GM19372 (cell line): ENCODE data around the gene SNCA.

Experiments
- ATAC-seq: cut with Tn5 transposase; IDR thresholded peaks from one replicate; pipeline ENCODE4 v1.9.1; 2021; ENCODE audit warnings: mild to moderate bottlenecking, low read depth, moderate library complexity; ENCODE audit not compliant: unreplicated experiment

SNCA gene

DNA sequence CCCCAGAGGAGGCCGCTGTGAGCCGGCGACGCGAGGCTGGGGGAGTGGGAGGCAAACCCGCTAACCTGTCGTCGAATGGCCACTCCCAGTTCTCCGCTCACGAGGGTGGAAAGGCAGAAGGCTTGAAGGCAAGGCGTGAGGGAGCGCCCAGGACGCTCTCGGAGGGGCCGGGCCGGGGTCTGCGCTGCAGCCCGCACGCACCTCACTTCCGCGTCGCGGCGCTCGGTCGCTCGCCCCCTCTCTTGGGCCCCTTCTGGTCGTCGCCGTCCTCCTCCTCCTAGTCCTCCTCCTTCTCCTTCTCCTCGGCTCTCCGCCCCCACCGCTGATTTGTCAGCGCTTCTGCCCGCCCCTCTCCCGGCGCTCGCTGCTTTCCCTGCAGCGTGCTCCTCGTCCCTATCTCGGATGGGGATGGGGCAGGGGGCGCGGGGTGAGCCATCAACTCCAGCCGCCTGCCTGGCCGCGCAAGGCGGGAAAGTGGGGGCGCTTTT, at the start of gene SNCA:
Gene SNCA, minus strand, starts transcription at position 265 of the 488 bp plus-strand sequence. CDS start 1,494 bp downstream, outside the sequence.
- ATAC-seq = peak; percentile 36

DNA sequence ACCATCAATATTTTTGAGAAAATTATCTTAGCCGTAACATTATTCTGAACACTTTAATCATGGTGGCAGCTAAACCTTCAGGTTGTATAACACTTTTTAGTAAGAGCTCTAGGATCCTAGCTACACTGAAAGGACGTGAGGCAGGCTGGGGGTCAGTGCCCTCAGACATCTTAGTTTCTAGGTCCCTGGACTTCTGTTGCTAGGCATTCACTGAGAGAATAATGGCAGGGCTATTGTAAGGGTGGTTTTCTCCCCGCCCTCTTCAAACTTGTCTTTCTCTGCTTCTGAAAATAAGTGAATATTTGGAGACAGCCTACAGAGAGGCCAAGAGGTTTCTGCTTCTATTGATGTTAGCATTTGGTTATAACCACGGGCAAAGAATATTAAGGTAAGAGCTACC, 42.3 kb upstream of the SNCA start:
- no peak for ATAC-seq

DNA sequence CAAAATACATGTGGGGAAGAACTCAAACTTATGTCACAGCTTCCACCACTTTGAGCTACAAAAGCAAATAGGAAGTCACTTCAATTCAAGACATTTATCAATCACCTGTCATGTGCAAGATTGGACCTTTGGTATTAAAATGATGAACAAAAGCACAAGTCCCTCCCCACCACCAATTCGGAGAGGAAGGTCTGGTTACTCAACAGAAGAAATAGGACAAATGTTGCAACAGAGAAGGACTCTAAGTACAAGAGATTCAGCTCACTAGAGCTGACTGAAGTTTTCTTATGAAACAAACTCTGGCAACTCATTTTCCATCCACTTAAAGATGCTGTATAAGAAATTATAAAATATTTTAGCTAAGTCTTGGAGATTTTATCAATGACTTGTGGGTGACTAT, 41.6 kb upstream of the SNCA start:
- no peak for ATAC-seq

DNA sequence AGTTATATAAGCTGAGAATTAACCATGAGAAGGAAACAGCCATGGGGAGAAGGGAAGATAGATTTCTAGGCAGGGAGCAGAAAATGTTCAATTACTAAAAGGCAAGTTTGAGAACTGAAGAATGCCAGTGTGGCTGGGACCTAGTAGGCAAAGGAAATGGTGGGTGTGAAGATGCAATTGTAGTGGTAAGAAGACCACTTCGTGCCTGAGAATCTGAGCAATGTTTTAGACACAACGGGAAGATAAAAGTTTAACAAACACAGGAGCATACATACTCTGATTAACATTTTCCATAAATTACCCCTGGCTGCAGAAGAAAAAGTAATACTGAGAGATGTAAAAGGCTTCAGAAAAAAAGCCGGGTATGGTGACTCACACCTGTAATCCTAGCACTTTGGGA, 39.6 kb upstream of the SNCA start:
- ATAC-seq = no peak

DNA sequence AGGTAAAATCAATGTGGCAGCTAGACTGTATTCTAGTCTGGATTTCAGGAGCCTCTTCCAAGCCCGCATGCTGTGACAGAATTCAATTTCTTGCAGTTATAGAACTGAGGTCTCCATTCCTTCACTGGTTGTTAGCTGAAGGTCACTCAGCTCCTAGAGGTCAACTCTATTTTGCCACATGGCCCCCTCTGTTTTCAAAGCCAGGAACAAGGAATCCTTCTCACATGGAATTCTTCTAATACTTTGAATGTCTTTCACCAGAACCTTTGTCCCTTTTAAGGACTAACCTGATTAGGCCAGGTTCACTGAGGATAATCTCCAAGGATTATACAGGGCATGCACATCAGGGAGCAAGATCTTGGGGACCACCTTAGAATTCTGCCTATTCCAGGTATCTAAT, 34.2 kb upstream of the SNCA start:
- ATAC-seq = no peak

DNA sequence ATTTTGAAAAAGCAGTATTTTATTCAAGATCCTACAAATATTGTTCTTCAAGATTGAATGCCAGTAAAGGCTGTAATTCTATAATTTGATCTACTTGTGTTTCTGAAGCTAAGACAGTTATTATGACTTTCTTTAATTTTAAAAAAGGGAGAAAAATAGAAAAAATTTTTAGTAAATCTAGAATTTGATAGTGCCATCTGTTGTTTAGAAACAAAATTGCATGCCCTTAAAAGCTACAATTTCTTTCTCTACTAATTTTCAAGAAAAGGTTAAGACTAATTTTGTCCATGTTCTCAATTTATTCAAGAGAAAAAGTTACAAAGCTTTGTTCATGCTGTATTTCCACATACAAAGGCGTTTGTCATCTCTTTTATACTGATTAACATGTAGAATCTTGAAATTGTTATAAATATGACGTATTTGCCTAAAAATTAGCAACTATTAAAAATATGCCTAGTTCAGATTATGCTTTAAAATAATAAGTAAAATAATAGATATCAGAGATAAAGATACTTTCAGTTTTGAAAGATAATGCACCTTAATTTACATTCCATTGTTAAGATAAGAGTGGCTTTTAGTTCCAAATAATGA, 32.1 kb upstream of the SNCA start:
- ATAC-seq = no peak

DNA sequence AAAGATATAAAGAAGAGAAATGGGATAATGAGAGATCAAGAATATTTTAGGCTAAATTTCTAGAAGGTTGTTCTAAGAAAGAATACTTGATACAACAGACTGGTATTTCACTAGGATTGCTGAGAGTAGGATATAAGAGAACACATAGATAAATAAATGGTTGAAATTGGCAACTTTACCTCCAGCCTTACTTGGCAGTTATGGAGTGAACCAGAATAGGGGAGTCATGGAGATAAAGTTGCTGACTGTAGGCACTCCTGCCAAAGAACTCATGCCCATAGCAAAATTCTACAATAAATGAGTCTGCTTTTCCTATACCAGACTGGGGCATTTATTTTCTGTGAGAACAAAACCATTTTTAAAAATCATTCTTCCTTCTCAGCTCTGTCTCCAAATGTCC, 31.3 kb upstream of the SNCA start:
- no peak for ATAC-seq

DNA sequence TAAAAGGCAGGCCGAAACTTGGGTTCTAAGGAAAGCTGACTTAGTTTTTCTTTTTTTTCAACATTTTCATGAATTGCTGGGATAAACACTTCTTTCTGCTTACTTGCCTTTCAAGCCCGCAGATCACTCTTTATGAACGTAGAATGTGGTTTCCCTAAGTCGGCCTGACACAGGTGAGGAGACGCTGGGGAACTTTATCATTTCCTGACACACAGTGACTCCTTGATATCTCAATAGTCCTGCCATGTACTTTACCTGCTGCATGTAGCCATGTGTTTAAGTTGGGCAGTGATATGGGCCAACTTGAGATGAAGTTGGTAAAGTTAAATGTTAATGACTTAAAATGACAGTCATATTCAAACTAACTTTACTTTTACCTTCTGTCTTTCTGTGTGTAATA, 26.6 kb upstream of the SNCA start:
- no peak for ATAC-seq

DNA sequence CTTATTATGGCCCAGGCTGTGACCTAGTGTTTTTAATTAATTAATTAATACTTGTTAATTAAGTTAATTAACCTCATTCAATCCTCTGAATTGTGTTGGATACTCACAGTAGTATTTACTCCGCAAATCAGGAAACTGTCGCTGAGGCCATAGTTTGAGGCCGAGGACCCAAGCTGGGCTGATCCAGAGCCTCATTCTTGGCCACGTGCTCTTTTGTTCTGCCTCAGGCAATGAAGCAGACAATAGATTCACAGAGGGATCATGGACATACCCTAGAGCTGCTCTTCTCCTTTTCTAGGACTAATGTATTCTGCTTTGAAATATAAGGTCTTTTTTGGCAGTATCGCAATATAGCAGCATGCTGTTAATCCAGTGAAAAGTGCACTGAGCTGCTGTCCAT, 24.0 kb upstream of the SNCA start:
- no peak for ATAC-seq

DNA sequence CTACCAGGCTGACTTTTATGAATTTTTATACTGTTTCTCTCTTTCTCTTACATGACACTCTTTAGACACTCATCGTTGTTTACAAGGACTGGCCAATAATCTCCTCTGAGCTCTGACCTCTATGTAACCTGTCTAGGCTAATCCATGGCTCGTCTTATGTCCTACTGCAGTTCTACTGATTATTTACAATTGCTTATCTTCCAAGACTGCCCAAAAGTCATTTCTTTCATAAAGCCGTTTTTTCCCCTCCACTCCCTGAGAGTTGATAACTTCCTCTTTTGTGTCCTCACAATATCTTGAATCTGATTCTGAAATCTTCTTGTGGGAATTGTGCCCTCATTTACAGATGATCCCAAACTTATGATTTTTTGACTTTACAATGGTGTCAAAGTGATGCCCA, 18.3 kb upstream of the SNCA start:
- no peak for ATAC-seq

DNA sequence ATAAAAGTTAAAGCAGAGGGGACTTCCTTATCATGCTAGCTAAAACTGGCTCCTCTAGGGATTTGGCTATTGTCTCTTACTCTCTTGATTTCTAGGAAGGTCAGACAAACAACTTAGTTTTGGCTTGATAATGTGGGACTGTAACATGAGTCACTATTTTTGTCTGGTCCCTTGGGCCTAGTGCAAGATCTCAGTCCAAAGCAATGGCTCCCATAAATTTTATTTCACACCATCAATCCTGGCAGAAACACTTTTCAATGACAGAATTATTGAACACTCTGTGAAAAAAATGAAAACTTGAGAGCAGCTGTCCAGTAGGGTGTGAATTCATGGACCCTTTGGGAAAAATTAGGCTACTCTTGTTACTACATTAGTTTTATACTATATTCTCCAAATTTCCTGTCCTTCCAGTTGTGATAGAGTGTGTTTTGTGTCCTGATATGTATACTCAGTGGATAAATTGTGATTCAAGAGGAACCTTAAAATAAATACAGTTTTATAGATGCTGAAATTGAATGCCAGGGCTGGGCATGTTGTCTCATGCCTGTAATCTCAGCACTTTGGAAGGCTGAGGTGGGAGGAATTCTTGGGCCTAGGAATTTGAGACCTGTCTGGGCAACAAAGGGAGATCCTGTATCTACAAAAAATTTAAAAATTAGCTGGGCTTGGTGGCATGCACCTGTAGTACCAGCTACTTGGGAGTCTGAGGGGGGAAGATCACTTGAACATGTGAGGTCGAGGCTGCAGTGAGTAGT, 10.8 kb upstream of the SNCA start:
- no peak for ATAC-seq

DNA sequence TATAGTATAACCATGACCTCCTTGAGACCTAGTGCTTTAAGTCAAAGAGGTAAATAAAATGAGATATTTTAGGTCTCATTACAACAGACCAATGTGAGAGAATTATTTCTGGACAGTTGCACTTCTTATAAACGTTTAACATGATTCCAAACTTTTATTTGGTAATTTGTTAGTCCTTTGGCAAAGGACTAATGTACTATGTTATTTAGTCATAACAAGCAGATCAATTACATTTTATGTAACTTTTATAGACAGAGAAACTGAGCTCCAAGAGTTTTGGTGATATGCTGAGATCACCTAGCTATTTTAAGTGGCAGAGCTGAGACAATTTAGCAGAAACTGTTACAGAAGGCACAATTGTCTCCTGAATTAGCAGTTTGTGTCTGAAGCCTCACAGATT, 2.6 kb upstream of the SNCA start:
- no peak for ATAC-seq

DNA sequence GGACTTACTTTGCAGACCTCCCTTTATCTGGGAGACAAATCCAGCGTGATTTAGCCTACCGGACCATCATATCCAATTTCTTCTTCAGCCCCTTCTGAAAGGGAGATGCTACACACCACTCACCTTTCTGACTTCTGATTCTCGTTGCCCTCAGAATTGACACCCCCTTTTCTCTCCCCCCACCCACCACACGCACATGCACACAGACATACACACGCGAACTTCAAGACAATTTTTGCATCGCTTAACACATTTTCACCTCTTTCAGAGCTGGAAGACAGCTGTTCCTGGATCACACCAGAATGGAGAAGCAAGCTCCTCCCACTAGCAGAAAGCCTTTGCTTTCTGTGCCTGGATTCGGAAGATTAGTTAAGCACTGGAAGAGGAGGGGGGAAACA, 1.0 kb upstream of the SNCA start:
- ATAC-seq = no peak

DNA sequence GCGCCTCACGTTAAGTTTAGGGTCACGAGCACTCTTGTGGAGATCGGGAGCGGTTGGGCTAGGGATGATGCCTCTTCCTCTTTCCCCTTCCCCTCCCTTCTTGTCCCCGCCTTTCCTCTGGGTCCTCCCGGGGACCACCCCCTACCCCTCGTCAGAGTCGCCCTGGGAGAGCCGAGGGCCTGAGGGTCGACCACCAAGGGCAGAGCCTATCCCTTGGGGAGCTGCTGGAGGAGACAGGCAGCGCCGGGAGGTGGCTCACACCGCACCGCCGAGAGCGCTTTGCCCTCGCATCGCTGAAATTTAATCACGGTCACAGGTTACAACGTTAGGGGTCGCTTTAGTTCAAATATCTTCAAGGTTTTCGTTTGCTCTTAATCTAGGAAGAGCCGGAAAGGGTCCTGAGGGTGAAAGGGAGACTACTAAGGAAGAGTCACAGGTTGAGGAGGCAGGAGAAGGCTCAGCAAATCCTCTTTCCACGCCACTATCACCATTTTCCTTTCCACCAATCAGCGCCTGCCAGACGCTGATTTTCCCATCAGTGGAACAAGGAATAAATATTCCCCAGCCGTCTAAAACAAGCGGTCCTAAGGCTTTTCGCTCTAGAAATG, 528 bp upstream of the SNCA start:
- ATAC-seq = peak; percentile 42

DNA sequence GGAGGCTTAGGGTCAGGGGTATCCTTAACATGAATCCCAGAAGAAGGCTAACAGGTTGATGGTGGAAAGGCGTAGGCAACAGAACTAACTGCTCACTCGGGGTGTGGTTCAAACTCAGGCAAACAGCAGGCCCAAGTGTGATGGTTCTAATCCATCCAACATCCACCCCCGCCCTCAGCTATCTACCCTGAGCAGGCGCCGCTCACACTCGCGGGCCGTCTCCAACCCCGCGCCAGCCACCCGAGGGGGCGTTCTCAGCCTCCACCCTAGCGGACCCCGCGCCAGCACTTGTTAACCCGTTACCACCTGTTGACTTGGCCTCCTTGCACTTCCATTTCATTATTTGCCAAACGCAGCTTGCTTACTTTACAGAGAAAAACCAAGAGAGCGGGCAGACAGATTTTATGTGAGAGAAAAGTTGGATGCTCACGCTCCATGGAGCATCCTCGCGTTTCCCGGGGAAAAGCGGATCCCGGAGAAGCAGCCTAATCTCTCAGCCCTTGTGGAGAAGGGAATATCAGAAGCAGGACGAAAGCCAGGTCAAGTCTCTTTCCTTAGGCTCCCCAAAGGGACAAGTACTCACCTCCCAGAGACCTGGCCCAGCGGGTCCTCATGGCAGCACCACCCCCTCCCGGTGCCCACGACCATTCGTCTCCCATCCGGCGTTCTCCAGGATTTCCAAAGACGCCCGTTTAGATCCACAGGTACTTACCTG, 773 bp downstream of the SNCA start:
- no peak for ATAC-seq

DNA sequence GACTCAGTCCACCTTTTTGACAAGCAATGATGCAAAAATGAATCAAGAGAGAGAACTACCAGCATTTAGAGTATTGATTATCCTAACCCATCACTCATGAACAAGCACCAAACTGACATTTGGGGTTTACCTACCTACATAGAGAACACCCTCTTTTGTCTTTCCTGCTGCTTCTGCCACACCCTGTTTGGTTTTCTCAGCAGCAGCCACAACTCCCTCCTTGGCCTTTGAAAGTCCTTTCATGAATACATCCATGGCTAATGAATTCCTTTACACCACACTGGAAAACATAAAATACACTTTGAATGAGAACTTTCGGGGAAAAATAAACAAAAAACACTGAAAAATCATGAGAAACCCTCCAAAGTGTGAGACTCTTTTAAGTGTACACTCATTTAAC, 1.5 kb downstream of the SNCA start:
- no peak for ATAC-seq

DNA sequence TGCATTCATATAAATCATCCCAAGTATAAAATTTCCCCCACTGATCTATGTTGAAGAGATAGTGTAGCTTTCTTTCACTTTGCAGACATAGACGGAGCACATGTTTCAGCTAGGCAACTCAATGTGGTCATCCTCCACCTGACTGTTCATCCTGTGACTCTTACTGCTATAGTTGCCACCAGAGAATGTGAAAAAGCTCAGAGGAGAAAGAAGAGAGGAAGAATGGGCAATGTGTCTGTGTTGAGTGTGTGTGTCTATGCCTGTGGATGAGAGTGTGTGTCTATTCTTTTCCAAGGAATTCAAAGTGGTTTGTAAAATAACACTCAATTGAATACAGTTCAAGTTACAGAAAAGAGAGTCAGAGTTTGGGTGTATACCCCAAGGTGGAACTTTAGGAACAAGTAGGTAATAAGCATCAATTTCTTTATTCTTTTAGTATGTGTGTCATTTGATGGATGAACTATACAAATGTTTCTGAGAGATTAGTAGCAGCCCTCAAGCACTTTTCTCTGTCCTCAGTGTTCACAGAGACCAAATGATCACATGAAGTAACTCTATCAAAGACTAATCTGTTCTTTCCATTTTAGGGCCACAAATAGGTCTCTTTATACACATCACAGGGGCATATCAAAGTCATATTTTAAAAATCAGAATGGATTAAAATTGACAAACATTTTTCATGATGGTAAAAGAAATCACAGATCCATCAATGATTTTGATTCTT, 2.3 kb downstream of the SNCA start:
- no peak for ATAC-seq

DNA sequence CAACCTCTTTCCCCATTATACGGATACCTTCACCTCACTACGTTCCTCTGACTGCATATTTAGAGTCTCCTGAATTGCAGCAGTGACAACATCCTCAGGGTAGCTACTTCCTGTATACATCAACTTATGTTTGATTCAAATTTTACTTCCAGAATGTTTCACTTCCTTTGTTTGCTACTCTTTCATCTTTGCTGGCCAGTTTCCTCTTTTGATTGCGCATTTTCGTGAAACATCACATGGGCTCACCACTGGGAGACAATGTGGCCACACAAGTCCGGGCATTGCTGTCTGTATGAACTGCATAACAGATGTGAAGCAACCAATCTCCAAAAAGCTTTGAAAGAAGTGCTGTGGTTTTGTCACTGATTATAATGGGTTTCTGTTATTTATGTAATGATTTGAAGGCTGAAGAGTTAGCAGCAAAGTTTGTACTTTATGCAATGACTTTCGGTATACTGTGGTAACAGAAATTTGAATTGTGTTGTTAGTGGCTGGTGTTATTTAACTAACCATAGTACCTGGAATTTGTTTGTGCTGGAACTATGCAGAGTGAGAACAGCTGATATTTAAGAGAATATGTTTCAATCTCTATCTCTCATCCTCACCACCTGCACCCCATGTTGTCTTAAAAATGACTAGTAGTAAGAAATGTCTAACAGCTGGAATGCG, 7.4 kb downstream of the SNCA start:
- ATAC-seq = peak; percentile 88

DNA sequence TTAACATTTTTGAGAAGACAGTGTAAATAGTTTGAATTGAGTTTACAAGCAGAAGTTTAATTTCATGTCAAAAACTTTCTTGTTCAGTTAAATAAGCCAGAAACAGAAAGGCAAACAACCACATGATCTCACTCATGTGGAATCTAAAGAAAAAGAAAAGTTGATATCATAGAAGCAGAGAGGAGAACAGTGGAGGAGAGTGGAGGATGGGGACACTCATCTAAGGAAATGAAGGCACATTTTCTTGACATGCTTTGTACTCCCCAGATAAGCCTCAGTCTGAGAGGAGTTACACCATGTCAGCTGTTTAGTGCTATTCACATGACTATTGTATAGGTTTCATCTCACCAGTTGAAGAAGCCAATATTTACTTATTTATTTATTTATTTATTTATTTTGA, 13.5 kb downstream of the SNCA start:
- ATAC-seq = no peak

DNA sequence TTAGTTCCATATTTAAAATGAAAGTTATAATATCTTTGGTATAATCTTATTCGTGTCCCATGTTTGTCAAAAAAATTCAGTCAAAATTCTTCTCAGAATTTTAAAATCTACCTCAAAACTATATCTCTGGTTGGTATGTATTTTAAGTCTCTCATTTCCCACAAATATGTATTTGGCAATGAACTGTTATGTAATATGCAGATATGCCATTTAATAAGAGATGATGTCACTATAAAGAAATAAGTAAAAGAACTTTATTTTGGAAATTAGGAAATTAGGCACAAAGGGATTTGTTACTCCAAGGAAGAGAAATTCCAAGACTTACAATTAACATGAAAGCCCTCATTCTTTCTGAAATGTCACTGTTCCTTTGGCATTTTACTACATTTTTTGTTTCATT, 15.3 kb downstream of the SNCA start:
- ATAC-seq = no peak
